GM12892 (cell line): ENCODE data around the gene FILIP1L.

Experiments
- POLR2A ChIP-seq: IDR thresholded peaks from 2 replicates; pipeline ENCODE4 v1.6.1; 2011; ENCODE audit warnings: low read depth, low read length, control low read depth
- POLR2AphosphoS5 ChIP-seq: IDR thresholded peaks from 2 replicates; pipeline ENCODE4 v1.6.1; 2011; ENCODE audit warnings: low read depth, low read length, control low read depth

DNA sequence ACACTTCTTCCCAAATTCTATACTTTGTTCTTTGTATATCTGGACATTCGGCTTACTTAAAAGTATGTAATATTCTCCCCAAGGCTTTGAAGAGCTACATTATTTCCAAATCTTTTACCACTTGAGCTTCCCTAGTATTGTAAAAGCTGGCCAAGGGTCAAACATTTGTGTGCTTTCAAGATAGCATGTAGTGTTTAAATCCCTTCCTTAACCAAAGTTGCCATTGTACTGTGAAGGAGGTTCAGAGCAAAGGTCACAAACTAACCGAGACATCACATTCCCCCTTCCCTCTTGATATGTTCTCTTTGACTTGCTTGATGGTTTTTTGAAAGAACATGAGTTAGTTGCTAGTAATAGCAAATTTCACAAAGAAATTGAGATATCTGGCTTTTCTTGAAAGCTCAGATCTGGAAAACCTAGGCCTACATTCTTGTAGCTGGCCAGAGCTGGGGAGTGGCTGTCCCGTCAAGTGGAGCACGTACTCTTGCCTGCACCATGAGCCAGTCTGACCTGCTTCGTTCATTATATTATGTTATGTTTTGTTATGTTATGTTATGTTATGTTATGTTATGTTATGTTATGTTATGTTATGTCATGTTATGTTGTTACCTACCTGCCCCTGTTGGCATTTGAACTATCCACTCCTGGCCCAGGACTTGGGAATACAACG is 60.2 kb downstream of the FILIP1L start:
- TF ChIP-seq POLR2A (no peak), POLR2AphosphoS5 (no peak)
